ENCODE measurements around the gene KRT85.
"Not testable (repeated sequence)": the region's sequence is repeated elsewhere in the genome, so short reads cannot be mapped to it uniquely, and the experiment has no call there.

The KRT85 gene

DNA sequence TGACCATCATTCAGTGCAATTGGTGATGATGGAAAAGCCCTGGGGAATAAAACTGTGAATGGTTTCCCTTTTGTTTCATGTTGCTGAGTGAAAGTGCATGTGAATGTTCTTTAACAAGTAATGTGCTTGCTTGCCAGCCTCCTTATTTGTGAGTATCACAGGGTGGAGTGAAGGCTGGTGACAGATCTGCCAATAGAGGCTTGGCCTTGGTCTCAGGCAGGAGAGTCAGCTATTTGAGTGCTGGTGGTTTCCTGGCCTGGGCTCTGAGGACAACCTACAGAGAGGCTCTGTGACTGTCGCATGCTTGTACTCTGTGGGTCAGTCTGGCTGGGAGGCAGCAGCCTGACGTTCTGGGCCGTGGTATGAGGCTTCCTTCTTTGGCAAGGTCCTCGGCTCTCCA, 20.7 kb downstream of the KRT85 start:
- no peak for DNase-seq

DNA sequence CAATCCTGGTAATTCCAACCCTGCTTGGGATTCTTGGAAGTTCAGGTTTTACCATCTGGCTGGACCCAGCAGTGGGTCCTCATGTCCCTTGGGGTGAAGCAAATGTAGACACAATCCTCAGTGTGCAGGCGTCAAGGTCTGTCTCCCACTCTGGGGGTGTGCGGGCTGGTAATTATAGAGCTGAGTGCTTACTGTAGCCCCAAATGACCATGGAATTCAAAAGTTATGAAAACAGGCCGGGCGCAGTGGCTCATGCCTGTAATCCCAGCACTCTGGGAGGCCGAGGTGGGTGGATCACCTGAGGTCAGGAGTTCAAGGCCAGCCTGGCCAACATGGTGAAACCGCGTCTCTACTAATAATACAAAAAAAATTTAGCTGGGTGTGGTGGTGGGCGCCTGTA, 22.2 kb downstream of the KRT85 start:
- DNase-seq, result not testable (repeated sequence)

DNA sequence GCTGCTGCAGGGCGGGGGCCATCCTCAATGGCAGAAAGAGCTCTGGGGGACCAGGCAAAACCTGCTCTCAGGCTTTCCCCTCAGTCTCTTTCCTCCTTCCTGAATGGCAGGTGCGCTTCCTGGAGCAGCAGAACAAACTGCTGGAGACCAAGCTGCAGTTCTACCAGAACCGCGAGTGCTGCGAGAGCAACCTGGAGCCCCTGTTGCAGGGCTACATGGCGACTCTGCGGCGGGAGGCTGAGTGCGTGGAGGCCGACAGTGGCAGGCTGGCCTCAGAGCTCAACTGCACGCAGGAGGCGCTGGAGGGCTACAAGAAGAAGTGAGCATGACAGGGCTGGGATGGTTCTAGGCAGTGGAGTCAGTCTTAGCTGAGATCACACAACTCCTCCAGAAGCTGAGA, 23.2 kb downstream of the KRT85 start:
- no peak for DNase-seq

DNA sequence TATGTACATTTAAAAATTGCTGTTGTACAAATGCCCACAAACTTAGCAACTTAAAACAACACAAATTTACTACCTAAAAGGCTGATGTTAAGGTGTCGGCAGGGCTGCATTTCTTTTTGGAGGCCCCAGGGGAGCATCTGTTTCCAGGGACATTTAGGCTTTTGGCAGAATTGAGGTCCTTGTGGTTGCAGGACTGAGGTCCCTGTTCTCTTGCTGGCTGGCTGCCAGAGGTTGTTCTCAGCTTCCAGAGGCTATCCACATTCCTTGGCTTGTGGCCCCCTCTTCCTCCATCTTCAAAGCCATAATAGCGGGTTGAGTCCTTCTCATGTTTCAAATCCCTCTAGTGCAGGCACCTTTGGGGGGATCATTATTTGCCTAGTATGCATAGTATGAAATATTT, 23.7 kb downstream of the KRT85 start:
- DNase-seq, result no peak

DNA sequence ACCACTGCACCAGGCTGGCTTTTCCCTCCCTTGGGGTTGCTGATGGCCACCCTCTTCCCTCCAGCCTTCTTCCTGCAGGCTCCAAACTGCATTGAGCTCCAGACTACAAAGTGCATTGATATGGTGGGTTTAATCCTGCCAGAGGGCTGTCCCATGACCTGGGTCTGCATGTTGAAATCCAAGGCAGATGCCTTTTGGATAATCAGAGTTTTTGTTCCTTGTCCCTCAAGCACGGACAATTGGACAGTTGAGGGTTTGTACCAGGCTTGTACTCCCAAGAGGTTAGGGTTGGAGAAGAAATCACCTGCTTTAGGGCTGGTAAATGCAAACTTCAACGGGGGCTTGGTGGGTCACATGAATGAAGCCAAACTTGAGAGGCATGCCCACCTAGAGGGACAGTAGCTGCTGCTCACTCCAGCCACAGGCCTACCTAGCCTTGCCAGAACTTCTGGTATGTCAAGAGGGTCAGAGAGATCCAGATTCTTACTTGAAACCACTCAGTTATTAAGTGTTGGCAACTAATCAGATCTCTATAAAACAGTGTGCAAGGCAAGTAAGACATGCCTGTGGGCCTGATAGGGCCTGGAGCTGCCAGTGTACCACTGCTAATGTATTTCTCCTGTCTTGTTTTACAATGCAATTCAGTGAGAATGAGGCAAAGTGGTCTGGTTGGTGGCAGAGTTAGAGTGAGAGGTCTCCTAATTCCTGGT, 24.3 kb downstream of the KRT85 start:
- DNase-seq, result no peak

DNA sequence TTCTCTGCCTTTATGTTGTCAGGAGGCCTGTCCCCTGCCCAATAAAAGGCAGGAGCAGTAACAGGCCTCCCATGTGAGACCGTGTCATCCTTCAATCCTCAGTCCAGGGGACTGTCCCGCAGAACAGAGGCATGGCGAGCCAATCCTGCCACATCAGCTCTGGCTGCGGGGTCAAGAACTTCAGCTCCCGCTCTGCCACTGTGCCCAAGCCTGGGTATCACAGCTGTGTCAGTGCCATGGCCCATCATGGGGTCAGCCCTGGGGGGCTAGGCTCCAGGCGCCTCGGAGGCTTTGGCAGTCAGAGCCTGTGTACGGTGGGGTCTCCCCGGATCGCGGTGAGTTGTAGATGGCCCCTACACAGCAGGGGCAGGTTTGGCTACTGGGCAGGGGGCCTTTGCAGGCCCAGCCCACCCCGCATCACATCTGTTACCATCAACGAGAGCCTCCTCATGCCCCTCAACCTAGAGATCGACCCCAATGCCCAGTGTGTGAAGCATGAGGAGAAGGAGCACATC, 26.2 kb downstream of the KRT85 start:
- DNase-seq, result no peak

DNA sequence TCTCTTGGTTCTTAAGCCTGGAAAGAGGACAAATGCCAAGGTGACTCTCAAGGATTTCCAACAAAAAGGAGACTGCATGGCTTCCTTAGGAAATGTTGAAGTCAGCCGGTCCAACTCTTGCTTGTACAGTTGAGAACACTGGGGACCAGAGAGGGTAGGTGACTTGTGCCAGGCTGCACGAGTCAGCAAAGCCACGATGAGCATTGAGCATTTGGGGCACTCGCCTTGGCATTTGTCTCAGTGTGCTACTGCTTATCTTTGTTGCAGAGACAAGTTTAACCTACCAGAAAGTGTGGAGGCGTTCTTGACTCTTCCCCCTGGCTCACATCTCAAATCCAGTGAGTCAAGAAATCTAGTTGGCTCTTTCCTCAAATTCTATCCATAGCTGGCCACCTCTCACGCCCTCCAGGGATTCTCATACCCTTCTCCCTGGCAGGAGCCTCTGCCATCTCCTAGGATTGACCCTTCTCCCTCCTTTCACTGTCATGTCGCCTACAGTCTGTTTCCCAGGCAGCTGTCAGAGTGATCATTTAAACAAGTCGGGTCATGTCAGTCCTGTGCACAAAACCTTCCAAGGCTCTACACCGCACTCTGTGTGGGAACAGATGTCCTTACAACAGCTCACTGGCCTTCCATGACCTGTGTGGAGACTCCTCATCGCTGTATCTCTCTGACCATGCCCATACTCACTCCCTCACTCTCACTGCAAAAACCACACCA, 28.9 kb downstream of the KRT85 start:
- DNase-seq, result no peak

DNA sequence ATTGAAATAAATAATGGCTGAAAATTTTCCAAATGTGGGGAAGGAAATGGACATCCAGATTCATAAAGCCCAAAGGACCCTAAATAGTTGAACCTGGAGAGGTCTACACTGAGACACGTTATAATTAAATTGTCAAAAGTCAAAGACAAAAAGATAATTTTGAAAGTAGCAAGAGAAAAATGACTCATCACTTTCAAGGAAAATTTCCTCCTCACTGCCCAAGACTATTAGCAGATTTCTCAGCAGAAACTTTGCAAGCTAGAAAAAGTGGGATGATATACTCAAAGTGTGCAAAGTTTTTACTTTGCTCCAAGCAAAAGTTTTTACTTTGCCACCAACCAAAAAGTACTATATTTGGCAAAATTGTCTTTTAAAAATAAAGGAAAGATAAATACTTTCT, 30.2 kb downstream of the KRT85 start:
- no peak for DNase-seq

DNA sequence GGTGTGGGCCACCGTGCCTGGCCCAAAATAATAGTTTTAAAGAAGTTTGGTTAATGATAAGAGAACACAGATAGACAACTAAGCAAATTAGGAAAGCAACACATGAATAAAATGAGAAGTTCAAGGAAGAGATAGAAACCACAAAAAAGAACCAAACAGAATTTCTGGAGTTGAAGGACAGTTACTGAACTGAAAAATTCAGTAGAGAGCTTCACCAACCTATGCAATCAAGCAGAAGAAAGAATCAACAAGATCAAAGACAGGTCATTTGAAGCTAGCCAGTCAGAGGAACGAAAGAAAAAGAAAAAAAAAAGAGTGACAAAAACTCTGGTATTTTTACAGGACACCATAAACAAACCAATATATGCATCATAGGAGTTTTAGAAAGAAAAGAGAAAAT, 30.6 kb downstream of the KRT85 start:
- no peak for DNase-seq

DNA sequence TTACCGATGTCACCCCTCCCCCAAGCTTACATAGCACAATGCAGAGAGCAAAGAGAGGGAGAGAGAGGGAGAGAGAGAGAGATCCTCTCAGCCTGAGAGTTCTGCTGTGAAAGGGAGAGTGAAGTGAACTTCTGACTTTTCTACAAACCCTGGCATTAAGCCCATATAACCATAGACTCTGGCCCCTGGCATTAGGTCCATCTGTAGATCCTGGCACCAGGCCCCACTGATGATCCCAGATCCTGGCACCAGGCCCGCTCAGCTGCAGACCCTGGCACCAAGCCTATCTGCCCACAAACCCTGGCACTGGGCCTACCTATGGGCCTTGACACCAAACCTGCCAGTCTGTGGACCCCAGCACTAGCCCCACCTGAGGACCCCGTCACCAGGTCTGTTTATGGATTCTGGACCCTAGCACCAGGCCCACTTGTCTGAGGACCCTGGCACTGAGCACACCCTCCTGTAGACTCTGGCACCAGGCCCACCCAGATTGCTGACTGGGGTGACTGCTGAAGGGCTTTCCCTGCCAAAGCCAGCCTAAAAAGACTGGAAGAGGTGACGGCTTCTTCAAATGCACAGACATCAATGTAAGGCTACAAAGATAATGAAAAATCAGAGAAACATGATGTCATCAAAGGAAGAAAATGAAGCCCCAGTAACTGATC, 31.6 kb downstream of the KRT85 start:
- DNase-seq, result peak; percentile 76

DNA sequence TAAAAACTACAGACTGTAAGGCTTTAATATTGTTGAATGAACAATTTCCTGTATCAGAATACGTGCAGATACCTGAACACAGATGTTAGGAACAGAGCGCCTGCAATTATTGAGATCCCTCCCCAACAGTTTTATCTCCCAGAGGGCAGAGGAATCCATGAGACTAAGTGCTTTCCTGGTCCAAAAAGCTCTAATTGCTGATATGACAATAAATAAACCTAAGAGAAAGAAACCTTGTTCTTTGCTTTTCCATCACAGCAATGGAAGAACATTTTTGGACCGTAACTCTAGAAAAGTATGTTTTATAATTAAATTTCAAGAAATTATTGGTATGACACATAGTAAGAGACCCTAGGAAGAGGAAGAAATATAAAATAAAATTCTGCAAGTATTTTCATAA, 33.1 kb downstream of the KRT85 start:
- no peak for DNase-seq

DNA sequence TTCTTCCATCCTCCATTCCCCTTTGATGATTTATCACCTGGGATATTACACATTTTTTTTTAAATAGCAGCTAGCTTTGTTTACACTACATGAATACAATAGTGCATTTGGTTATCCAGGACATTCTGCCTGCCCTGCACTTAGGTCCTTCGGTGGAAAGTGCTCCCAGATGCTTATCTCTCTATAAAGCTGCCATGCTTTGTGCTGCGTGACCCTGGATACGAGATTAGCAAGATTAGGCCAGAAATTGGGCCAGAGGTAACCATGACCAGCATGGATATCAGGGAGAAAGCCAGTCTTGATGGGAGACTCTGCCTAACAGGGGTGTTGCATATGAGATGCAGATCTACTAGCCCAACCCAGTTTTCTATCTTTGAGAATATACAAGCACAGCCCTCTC, 34.0 kb downstream of the KRT85 start:
- DNase-seq, result no peak

DNA sequence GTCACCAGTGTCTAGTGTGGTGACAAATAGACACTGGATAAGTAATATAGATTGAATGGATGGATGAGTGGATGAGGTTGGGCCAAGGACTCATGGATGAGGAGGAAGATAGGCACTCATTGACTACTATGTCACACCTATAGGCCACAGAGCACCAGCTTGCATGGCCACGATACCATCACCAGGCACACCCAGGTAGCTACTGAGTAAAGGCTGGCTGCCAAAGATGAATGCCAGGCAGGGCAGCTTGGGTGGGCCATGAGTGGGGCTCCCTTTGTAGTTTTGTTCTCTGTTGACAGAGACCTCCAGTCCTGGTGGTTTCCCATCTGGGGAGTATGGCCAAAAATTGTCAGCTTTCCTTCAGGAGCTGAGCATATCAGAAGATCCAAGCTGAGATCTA, 34.9 kb downstream of the KRT85 start:
- no peak for DNase-seq

DNA sequence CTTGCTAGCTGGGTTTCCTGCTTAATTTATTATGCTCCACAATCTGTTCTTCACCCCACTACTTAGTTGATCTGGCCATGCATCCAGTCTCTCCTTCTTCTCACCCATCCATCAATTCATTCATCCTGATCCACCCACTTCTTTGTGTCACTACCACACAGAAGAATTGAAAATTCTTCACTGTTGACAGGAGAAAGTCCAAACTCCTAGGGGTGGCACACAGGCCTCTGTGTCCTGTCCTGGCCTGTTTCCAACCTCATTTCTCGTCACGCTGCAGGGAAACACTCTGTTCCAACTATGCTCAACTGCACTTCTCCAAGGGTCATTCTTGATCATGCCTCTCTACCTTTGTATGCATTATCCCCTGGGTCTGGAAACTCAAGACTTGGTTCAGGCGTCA, 35.4 kb downstream of the KRT85 start:
- no peak for DNase-seq

DNA sequence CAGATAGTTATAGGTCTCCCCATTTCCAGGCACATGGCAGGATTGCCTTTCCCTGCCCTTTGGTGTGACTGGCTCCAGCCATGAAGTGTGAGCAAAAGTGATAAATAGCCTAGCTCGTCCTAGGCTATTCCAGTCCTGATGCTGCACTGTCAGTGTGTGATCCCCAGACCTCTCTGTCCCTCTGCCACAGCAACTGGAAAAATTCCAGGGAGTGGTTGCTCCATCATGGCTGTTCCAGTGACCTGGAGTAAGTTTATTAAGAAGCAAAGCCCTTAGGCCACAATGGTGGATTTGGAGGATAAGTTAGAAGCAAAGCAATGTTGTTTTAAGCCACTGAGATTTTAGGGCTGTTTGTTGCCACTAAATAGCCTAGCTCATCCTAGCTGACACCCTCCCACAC, 36.2 kb downstream of the KRT85 start:
- DNase-seq, result no peak

DNA sequence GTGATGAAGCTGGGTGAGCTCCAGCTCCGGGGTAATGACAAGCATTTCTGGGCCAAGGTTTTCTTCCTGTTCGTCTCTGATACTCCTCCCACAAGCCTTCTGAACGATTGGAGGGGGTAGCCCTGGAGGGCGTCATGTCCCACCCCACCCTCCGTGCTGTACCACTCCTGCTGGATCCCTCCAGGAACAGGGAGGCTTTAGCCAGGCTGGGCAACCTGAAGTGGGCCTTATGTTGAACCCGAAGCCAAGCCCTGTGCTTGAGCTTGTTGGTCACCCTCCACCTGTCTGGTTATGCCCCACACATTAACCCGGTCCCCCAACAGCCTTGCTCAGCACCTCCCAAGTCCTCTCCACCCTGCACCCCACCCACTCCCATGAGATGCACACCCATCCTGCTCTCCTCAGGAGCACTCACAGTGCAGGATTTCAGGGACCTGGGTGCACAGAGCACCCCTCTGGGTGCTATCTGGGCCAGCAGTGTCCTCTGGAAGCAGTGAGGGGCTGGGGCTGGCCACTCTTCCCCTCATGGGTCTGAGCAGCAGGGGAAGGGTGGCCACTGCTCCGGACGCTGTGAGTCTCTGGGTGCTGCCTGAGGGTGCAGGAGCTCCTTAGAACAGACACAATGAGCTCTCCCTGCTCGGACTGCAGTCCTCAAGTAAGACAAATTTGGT, 39.3 kb downstream of the KRT85 start:
- no peak for DNase-seq

DNA sequence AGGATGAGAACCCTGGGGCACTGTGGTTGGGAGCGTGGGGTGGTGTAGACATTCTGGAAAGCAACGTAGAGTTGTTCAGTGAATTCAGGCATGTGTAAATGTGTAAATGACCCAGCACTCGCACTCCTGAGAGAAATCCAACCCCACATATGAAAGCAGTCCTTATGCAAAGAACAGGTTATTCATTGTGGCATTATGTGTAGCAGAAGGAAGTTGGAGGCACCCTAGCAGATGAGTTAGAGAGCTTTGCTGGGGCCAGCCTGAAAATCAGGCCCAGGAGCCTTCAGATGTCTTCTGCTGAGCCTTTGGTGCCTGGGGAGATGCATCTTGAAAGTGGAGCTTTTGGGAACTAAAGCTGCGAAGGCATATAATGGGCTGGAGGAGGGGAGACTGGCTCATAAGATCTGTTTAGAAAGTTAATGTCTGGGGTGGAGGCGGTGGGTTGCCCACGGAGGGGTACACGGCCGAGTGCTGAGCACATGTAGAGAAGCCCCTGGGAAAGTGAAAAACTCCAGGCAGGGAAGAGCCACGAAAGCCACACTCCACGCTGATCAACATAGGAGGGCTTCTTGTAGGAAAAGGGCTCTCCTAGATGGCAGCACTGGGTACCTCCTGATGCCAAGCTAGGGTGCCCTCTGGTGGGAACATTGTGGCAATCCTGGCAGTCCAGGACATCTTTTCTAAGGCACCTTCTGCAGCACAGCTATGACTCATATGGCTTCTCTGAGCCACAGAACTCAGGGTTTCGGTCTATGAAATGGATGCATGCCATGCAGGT, 40.0 kb downstream of the KRT85 start:
- DNase-seq, result peak; percentile 26

DNA sequence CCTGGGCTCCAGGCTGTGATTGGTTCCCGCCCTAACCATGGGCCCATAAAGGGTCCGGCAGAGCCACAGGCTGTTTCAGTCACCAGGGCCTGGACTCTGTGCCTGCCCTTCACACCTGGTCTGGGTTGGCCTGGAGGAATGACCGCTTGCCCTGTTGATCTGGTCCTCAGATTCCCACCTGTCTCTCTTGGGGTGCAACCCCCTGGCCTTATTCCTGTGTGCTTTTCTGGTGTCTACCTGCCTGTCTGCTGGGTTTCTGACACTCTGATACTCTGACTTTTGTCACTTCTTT, 43.2 kb downstream of the KRT85 start:
- DNase-seq, result no peak

DNA sequence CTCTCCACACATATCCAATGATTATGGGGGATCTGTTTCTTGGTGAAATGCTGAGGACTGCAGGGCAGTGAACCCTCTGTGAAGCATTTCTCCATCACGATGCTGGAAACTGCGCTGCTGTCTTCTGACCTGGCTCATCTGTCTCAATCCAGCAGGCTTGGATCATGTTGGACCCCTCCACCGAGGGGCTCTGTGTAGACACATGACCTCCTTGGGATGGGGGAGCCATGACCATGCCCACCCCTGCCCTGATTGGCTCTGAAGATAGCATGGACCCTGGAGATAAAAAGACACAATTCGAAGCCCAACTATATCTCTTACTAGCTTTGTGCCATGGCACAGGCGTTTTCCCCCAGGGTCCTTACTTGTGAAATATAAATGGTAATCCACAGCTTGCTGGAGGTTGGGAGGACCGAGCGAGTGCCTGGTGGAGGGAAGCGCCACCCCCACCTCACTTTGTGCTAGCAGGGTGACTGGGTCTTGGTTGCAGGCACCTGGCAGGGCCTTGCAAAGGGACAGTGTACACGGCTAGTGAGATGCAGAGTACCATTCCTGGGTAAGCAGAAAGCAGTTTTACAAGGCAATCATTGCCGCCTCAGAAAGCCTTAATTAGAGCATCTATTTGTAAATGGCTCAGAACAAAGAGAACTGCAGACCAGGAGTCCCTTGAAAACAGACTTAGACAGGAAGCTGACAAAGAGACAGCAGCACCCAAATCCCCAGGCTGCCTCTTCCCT, 43.7 kb downstream of the KRT85 start:
- DNase-seq, result no peak

DNA sequence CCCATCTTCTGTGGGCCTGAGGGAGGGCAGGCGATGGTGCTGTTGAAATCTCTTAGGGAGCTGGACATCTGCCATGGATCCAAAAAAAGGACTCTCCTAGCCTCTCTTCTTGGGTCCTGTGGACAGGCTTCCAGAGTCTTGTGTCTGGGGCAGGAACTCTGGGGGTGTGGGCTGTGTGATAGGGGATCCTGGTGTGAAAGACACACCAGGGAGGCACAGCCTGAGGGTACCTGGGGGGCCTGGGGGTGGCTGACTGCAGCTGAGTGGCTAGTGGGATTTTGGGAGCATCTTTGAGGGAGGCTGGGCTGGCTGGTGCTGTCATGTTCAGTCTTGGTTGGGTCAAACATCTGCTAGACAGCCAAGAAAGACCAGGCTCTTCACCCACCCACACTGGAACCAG, 44.3 kb downstream of the KRT85 start:
- DNase-seq, result no peak

DNA sequence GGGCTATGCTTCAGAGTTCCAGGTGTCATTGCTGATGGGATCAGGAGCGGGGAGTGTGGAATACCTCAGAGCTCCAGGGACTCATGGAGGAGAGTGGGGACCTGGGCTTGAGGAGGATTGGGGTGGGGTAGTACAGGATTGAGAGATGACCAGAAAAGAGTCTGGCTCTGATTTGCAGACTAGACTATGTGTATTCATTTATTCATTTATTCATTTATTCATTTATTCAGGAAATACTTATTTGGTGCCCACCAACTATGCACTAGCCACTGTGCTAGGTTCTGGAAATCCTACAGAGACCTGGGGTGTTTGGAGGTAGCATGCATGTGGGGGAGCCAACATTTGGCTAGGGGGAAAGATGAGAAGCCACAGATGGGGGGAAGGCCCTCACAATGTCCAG, 45.2 kb downstream of the KRT85 start:
- DNase-seq, result no peak

DNA sequence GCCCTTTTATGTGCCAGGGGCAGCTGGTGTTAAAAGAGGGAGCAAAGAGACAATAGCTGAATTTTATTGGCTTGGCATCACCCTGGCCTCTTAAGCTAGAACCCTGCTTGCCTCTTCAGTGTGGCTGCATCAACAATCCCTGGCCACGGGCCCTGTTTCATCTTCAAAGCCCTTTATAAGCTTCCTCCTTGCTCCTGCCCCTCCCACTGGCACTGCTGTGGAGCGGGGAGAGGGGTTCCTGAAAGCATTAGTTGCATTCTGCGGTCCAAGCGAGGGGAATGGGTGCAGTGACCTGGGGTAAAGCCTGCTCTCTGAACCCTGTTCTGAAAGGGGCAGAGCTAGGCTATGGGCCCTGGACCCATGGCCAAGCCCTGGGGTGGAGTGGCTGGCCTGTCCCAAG, 45.9 kb downstream of the KRT85 start:
- peak; percentile 28 for DNase-seq

All from NCI-H1105 (cell line).